ENCODE data around the gene OOEP. TPM values are rescaled to one million over a fixed set of nuclear protein-coding genes. Genes with fewer than 3 reads are reported as not detected.

The OOEP gene
- total and polyA plus RNA-seq, 5 donors = 0.24 to 0.77 (median 0.36) TPM; not detected in 2

DNA sequence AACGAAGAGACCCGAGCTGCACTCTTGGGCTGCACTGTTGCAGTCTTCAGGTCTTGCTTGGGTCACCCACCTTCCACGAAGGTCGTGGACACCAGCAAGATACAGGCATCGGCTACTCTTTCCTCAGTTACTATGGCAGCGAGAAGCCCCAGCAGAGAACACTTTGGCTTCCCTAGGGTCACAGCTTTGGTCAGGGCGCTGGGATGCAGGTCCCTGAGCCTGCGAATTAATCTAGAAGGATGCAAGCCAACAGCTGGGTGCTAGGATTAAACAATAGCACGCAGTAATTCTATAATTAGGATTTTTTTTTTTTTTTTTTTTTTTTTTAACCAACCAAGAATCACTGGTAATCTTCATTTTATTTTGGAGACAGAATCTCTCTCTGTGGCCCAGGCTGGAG lies 5.1 kb downstream of the OOEP start:
- DNase-seq (no peak), ATAC-seq (no peak)
- H3K4me3 ChIP-seq (ENCODE audit: low read length) = no peak overlapping the region
- H3K4me1 ChIP-seq (ENCODE audit: control insufficient read depth, insufficient read depth, low read length) = no peaks in the 10 kb centered on the region
- 88% methylated on average over 9 of the region's 9 CpGs for WGBS
- H3K27me3 ChIP-seq (ENCODE audit: control insufficient read depth, insufficient read depth) = no peaks in the 10 kb centered on the region
- no peak overlapping the region for H3K27ac ChIP-seq (ENCODE audit: low read length)
- no peaks in the 10 kb centered on the region for H3K9me3 ChIP-seq (ENCODE audit: control insufficient read depth, low read length)
- intact Hi-C loops (cut with DNase I) = no loop called here

DNA sequence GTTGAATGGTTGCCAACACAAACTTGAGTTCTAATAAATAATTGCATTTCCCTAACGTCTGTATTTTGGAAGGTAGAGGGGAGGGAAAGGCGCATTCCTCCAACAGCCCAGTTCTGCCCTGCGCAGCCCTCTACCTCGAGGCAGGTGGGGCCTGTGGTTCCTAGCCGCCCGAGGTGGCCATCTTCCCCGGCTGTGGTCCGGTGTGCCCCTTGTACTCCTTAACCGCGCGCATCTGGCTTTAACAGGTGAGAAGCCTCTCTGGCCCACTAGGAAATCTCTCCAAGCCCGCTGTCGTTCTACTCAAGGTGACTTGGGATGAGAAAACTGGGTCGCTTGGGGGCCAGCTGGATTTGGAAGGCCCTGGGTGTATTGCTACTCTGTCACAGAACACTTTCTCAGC lies 5.6 kb downstream of the OOEP start:
- no peak for DNase-seq
- Histone ChIP-seq H3K4me1 (ENCODE audit: control insufficient read depth, insufficient read depth, low read length) (no peaks in the 10 kb centered on the region), H3K27ac (ENCODE audit: low read length) (no peak overlapping the region), H3K27me3 (ENCODE audit: control insufficient read depth, insufficient read depth) (no peaks in the 10 kb centered on the region), H3K4me3 (ENCODE audit: low read length) (no peak overlapping the region), H3K9me3 (ENCODE audit: control insufficient read depth, low read length) (no peaks in the 10 kb centered on the region)
- intact Hi-C loops (cut with DNase I) = no loop called here
- 88% methylated on average over 14 of the region's 14 CpGs for WGBS
- ATAC-seq = no peak

DNA sequence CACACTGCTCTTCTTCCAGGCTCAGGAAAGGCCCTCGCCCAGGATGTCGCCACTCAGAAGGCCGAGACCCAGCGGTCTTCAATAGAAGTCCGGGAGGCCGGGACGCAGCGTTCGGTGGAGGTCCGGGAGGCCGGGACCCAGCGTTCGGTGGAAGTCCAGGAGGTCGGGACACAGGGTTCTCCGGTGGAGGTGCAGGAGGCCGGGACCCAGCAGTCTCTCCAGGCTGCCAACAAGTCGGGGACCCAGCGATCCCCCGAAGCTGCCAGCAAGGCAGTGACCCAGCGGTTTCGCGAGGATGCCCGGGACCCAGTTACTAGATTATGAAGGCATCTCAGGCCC lies 6.2 kb downstream of the OOEP start:
- DNase-seq = no peak
- no peak for ATAC-seq
- intact Hi-C loops (cut with DNase I) = no loop called here
- Histone ChIP-seq H3K27ac (ENCODE audit: low read length) (no peak overlapping the region), H3K4me1 (ENCODE audit: control insufficient read depth, insufficient read depth, low read length) (no peaks in the 10 kb centered on the region), H3K27me3 (ENCODE audit: control insufficient read depth, insufficient read depth) (no peaks in the 10 kb centered on the region), H3K9me3 (ENCODE audit: control insufficient read depth, low read length) (no peaks in the 10 kb centered on the region), H3K4me3 (ENCODE audit: low read length) (no peak overlapping the region)
- WGBS = 95% methylated on average over 23 of the region's 23 CpGs

DNA sequence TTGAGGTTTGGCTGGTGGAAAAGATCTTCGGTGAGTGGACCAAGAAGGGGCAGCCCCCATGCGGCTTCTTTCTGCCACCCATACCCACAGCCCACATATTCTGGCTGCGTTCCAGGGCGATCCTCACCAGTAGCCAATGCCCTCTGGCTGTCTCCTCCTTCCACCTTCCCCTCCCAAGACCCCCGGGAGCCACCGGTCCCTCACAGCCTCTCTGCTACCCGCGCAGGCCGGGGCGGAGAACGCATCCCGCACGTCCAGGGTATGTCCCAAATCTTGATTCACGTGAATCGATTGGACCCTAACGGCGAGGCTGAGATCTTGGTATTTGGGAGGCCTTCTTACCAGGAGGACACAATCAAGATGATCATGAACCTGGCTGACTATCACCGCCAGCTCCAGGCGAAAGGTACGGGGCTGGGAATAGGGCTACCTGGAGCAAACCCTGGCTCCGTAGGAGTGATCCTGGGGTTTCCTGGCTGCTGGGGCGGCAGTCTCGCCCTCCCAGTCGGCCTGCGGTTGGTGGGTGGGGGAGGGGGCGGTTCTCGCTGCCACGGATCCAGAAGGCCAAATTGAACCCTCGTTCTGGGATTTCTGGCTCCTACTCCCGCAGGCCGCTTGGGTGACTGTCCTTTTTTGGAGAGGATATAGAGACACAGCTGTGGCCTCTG lies 6.7 kb downstream of the OOEP start:
- intact Hi-C loops (cut with DNase I) = no loop called here
- no peaks in the 10 kb centered on the region for H3K9me3 ChIP-seq (ENCODE audit: control insufficient read depth, low read length)

DNA sequence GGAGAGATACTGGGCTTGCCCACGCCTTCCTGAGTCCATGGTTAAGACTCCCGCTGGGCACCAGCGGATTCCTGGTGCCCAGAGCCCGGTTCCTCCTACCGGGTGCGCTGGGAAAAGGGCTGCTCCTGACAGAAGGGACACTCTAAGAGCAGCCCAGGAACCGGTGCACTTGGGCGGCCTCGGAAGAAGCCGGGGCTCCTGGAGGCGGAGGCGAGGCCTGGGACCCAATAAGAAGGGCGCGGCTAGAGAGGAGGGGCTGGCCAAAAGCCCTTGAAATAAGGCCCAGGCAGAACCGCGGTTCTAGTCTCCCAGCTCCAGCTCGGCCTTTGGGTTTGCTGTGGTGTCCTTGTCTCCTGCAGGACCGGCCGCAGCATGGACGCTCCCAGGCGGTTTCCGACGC lies 7.3 kb downstream of the OOEP start, which contains the start of gene KHDC3L:
TSS of gene KHDC3L (plus strand) at position 301 of the 400 bp plus-strand sequence. CDS start at position 373, 72 bp downstream.
- H3K4me3 ChIP-seq (ENCODE audit: low read length) = no peak within 1 kb of the TSS
- no peaks in the 10 kb centered on the region for H3K4me1 ChIP-seq (ENCODE audit: control insufficient read depth, insufficient read depth, low read length)
- no peaks in the 10 kb centered on the region for H3K27me3 ChIP-seq (ENCODE audit: control insufficient read depth, insufficient read depth)
- ATAC-seq (no peak), DNase-seq (no peak)
- WGBS = 86% methylated on average over 23 of the region's 23 CpGs
- no peaks in the 10 kb centered on the region for H3K9me3 ChIP-seq (ENCODE audit: control insufficient read depth, low read length)
- intact Hi-C loops (cut with DNase I) = no loop called here
- H3K27ac ChIP-seq (ENCODE audit: low read length) = no peak within 1 kb of the TSS

More for the DNA sequence above, 6.7 kb downstream of the OOEP start:
- H3K27ac ChIP-seq (ENCODE audit: low read length) = no peak overlapping the region
- DNase-seq (no peak), ATAC-seq (no peak)
- H3K27me3 ChIP-seq (ENCODE audit: control insufficient read depth, insufficient read depth) = no peaks in the 10 kb centered on the region
- 93% methylated on average over 31 of the region's 31 CpGs for WGBS
- no peaks in the 10 kb centered on the region for H3K4me1 ChIP-seq (ENCODE audit: control insufficient read depth, insufficient read depth, low read length)
- H3K4me3 ChIP-seq (ENCODE audit: low read length) = no peak overlapping the region

DNA sequence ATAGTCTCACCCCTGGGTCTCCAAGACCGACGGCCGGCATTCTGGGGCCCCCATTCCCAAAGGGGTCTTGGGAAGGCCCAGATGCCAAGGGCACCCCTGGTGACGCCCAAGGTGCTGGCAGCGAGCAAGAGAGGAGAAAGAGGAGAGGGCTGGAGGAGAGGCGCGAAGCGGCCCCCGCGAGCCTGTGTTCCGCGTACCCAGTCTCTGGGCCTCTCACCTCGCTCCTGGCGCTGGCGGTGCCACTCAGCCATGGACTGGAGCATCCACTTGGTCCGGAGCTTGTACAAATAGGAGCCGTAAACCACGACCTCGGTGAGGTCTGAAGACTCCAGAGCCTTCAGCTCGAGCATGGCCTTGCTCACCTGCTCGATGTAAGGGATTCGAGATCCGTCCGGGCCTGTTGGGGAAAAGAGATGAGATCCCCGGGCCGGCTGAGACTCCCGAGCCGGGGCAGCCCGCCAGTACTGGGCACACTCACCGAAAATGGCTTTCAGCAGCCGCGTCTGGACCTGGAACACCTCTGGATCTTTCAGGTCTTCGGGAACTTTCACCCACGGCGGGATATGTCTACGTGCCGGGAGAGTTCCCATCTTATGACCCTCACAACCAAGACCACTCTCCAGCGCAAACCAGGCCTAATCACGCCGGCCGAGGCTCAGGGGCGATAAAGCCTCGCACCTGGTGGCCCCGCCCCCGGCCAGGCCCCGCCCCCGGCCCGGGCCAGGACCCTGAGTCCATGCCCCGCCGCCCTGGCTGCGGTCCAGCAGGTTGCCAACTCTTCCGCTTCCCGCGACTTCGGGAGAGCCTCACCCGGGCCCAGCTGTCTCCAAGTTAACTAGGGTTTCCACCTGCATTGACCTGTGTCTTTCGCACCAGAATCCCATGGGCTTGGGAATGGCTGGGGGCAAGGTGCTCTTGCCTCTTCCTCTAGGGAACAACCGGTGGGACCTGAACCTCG lies 15.8 kb downstream of the OOEP start, which contains the start of gene DPPA5:
TSS of gene DPPA5 (minus strand) at position 641 of the 958 bp plus-strand sequence. CDS start at position 590, 51 bp downstream.
- no peak for DNase-seq
- intact Hi-C loops (cut with DNase I) = no loop called here
- no peaks in the 10 kb centered on the region for H3K27me3 ChIP-seq (ENCODE audit: control insufficient read depth, insufficient read depth)
- no peaks in the 10 kb centered on the region for H3K9me3 ChIP-seq (ENCODE audit: control insufficient read depth, low read length)
- no peak within 1 kb of the TSS for H3K4me3 ChIP-seq (ENCODE audit: low read length)
- no peaks in the 10 kb centered on the region for H3K4me1 ChIP-seq (ENCODE audit: control insufficient read depth, insufficient read depth, low read length)
- H3K27ac ChIP-seq (ENCODE audit: low read length) = no peak within 1 kb of the TSS
- 72% methylated on average over 59 of the region's 59 CpGs for WGBS
- no peak for ATAC-seq

DNA sequence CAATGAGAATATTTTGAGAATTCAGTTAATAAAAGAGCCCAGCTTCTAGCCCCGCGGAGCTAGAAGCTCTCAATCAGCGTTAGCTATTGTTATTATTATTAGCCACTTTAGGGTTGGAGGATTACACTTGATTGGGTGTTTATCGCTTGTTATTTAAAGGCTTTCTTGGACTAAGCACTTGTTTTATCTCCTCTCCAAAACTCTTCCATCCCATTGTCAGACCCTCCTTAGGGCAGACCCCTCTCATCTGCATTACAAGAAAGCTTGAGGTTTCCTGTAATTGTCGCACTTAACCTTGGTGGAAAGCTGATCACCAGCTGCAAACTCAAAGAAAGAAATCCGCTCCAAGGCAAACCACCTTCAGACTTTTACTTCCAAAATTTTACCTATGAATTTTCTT lies 20.4 kb downstream of the OOEP start:
- WGBS = 23% methylated on average over 6 of the region's 6 CpGs
- Histone ChIP-seq H3K4me1 (ENCODE audit: control insufficient read depth, insufficient read depth, low read length) (no peaks in the 10 kb centered on the region), H3K4me3 (ENCODE audit: low read length) (no peak overlapping the region), H3K27me3 (ENCODE audit: control insufficient read depth, insufficient read depth) (no peaks in the 10 kb centered on the region), H3K27ac (ENCODE audit: low read length) (no peak overlapping the region), H3K9me3 (ENCODE audit: control insufficient read depth, low read length) (no peaks in the 10 kb centered on the region)
- intact Hi-C loops (cut with DNase I) = no loop called here
- DNase-seq = no peak
- ATAC-seq = no peak

DNA sequence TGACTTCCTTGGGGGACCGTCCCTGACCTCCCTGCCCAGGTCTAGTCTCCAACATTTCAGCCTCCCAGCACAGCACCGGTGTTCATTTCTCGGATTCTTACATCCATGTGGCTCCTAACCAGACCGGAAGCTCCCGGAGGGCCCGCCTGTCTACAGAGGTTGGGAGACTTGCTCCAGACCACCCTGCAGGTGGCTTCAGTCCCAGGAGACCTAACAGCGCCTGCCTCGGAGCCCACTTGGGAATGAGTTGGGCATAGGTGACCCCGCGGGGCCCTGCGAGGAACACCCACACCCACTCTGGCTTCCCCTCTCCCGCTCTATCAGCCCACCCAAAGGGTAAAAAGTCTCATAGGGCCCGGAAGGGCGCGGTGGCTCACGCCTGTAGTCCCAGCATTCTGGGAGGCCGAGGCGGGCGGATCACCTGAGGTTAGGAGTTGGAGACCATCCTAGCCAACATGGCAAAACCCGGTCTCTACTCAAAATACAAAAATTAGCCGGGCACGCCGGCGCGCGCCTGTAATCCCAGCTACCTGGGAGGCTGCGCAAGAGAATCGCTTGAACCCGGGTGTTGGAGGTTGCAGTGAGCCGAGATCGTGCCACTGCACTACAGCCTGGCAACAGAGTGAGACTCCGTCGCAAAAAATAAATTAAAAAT lies 21.0 kb downstream of the OOEP start:
- no peak for DNase-seq
- Histone ChIP-seq H3K9me3 (ENCODE audit: control insufficient read depth, low read length) (no peaks in the 10 kb centered on the region), H3K27ac (ENCODE audit: low read length) (no peak overlapping the region), H3K4me3 (ENCODE audit: low read length) (no peak overlapping the region), H3K27me3 (ENCODE audit: control insufficient read depth, insufficient read depth) (no peaks in the 10 kb centered on the region), H3K4me1 (ENCODE audit: control insufficient read depth, insufficient read depth, low read length) (no peaks in the 10 kb centered on the region)
- no peak for ATAC-seq
- WGBS = 37% methylated on average over 33 of the region's 33 CpGs
- intact Hi-C loops (cut with DNase I) = no loop called here

DNA sequence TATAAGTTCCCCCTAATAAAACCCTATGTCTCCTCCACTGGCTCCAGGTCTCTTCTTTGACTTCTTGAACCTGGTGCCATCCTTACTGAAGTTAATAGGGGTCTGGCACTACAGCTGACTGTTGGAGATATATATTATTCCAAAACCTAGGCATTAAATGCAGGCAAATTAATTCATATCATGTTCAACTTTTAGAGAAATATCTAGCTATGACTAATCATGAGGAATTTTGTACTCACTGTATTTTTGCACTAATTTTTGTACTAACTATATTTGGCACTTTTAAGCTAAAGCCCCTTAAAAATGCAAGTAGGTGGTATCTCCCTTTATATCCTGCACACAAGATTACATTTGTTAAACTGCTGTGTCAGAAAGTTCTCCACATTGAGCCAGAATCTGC lies 26.5 kb downstream of the OOEP start:
- H3K9me3 ChIP-seq (ENCODE audit: control insufficient read depth, low read length) = no peaks in the 10 kb centered on the region
- DNase-seq (no peak), ATAC-seq (no peak)
- no peaks in the 10 kb centered on the region for H3K4me1 ChIP-seq (ENCODE audit: control insufficient read depth, insufficient read depth, low read length)
- H3K27ac ChIP-seq (ENCODE audit: low read length) = no peak overlapping the region
- H3K4me3 ChIP-seq (ENCODE audit: low read length) = no peak overlapping the region
- no peaks in the 10 kb centered on the region for H3K27me3 ChIP-seq (ENCODE audit: control insufficient read depth, insufficient read depth)
- intact Hi-C loops (cut with DNase I) = no loop called here

DNA sequence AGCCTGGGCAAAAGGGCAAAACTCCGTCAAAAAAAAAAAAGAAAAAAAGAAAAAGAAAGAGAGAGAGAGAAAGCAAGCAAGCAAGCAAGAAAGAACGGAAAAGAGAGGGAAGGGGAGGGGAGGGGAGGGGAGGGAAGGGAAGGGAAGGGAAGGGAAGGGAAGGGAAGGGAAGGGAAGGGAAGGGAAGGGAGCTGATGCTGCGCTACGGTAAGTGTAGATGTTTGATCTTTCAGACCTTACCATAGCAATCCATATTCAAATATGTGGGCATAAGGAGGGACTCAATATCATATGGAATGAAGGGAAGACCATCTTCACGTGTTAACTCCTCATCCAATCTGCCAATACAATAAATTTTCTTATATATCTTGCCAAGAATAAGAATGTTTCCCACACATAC lies 27.5 kb downstream of the OOEP start:
- WGBS = 77% methylated on average over 5 of the region's 5 CpGs
- intact Hi-C loops (cut with DNase I) = no loop called here
- Histone ChIP-seq H3K9me3 (ENCODE audit: control insufficient read depth, low read length) (no peaks in the 10 kb centered on the region), H3K4me1 (ENCODE audit: control insufficient read depth, insufficient read depth, low read length) (no peaks in the 10 kb centered on the region), H3K27me3 (ENCODE audit: control insufficient read depth, insufficient read depth) (no peaks in the 10 kb centered on the region), H3K27ac (ENCODE audit: low read length) (no peak overlapping the region), H3K4me3 (ENCODE audit: low read length) (no peak overlapping the region)
- no peak for DNase-seq
- ATAC-seq = no peak

DNA sequence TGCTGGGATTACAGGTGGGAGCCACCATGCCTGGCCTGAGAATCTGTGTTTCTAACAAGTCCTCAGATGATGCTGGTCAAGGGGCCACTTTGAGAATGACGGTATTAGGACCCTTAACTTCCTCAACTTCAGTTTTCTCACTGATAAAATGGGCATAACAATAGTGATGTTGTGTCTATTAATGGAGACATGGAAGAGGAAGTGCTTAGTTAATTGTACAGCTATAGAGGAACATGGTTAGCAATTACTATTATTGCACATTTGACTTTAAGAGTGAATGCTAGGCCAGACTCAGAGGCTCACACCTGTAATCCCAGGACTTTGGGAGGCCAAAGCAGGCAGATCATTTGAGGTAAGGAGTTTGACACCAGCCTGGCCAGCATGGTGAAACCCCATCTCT lies 28.4 kb downstream of the OOEP start:
- Histone ChIP-seq H3K27ac (ENCODE audit: low read length) (no peak overlapping the region), H3K9me3 (ENCODE audit: control insufficient read depth, low read length) (no peaks in the 10 kb centered on the region), H3K27me3 (ENCODE audit: control insufficient read depth, insufficient read depth) (no peaks in the 10 kb centered on the region), H3K4me1 (ENCODE audit: control insufficient read depth, insufficient read depth, low read length) (no peaks in the 10 kb centered on the region), H3K4me3 (ENCODE audit: low read length) (no peak overlapping the region)
- intact Hi-C loops (cut with DNase I) = no loop called here
- no peak for ATAC-seq
- WGBS = 58% methylated on average over 1 of the region's 1 CpG
- DNase-seq = no peak
